H9 (cell line): ENCODE data around the gene HOXC6. TPM values are rescaled to one million over a fixed set of nuclear protein-coding genes. Genes with fewer than 3 reads are reported as not detected.

Experiments used
- DNase-seq: peaks from one replicate; pipeline ENCODE4 v3.0.0-alpha.2; 2017
- H2AFZ ChIP-seq: one replicate; pipeline ENCODE4 v1.6.1; 2013; ENCODE audit warnings: mild to moderate bottlenecking, low read length, control low read depth, moderate library complexity
- H2AK5ac ChIP-seq: 2 replicates; pipeline ENCODE4 v1.6.1; 2013; ENCODE audit warnings: low read length, control low read depth, mixed read lengths; ENCODE audit not compliant: insufficient read length
- H2BK120ac ChIP-seq: one replicate; pipeline ENCODE4 v1.6.1; 2013; ENCODE audit warnings: low read depth, mild to moderate bottlenecking, low read length, control low read depth, inconsistent platforms; ENCODE audit not compliant: poor library complexity, severe bottlenecking
- H2BK12ac ChIP-seq: 2 replicates; pipeline ENCODE4 v1.6.1; 2013; ENCODE audit warnings: low read length, control low read depth, mixed read lengths, low read depth; ENCODE audit not compliant: insufficient read length
- H2BK15ac ChIP-seq: 2 replicates; pipeline ENCODE4 v1.6.1; 2013; ENCODE audit warnings: low read depth, low read length, control low read depth
- H2BK20ac ChIP-seq: one replicate; pipeline ENCODE4 v1.6.1; 2013; ENCODE audit warnings: low read depth, mild to moderate bottlenecking, low read length, control low read depth, inconsistent platforms; ENCODE audit not compliant: poor library complexity, severe bottlenecking
- H2BK5ac ChIP-seq: 2 replicates; pipeline ENCODE4 v1.6.1; 2013; ENCODE audit warnings: low read length, control low read depth, mixed read lengths; ENCODE audit not compliant: insufficient read length
- H3K14ac ChIP-seq: 2 replicates; pipeline ENCODE4 v1.6.1; 2013; ENCODE audit warnings: low read length, control low read depth; ENCODE audit not compliant: insufficient read depth
- H3K18ac ChIP-seq: 2 replicates; pipeline ENCODE4 v1.6.1; 2013; ENCODE audit warnings: low read depth, mild to moderate bottlenecking, mixed read lengths, low read length, control low read depth; ENCODE audit not compliant: insufficient read length
- H3K23ac ChIP-seq: 2 replicates; pipeline ENCODE4 v1.6.1; 2013; ENCODE audit warnings: low read length, control low read depth, mixed read lengths, low read depth; ENCODE audit not compliant: insufficient read length
- H3K23me2 ChIP-seq: 2 replicates; pipeline ENCODE4 v1.6.1; 2013; ENCODE audit warnings: low read depth, mild to moderate bottlenecking, mixed read lengths, low read length, control low read depth; ENCODE audit not compliant: insufficient read length, poor library complexity, severe bottlenecking
- H3K27ac ChIP-seq: 2 replicates; pipeline ENCODE4 v1.5.1; 2013; ENCODE audit warnings: low read length, control low read depth, mixed read lengths, low read depth; ENCODE audit not compliant: insufficient read length
- H3K27me3 ChIP-seq: 2 replicates; pipeline ENCODE4 v1.6.1; 2013; ENCODE audit warnings: low read length, control low read depth, inconsistent platforms; ENCODE audit not compliant: insufficient read depth
- H3K4ac ChIP-seq: 2 replicates; pipeline ENCODE4 v1.6.1; 2013; ENCODE audit warnings: low read depth, mild to moderate bottlenecking, control low read depth, inconsistent platforms, low read length, moderate library complexity
- H3K4me1 ChIP-seq: 2 replicates; pipeline ENCODE4 v1.6.1; 2013; ENCODE audit warnings: low read length, control low read depth, inconsistent platforms; ENCODE audit not compliant: insufficient read depth
- H3K4me2 ChIP-seq: 2 replicates; pipeline ENCODE4 v1.6.1; 2013; ENCODE audit warnings: low read length, control low read depth, mixed read lengths; ENCODE audit not compliant: insufficient read length, insufficient read depth
- H3K56ac ChIP-seq: 2 replicates; pipeline ENCODE4 v1.6.1; 2013; ENCODE audit warnings: low read depth, mild to moderate bottlenecking, mixed read lengths, low read length, control low read depth; ENCODE audit not compliant: insufficient read length
- H3K79me1 ChIP-seq: 2 replicates; pipeline ENCODE4 v1.6.1; 2013; ENCODE audit warnings: low read depth, mild to moderate bottlenecking, moderate library complexity, low read length, control low read depth, inconsistent platforms; ENCODE audit not compliant: insufficient read depth, poor library complexity, severe bottlenecking
- H3K79me2 ChIP-seq: 2 replicates; pipeline ENCODE4 v1.6.1; 2013; ENCODE audit warnings: low read length, control low read depth, inconsistent platforms; ENCODE audit not compliant: insufficient read depth
- H3K9ac ChIP-seq: 2 replicates; pipeline ENCODE4 v1.6.1; 2013; ENCODE audit warnings: low read length, control low read depth, mixed read lengths; ENCODE audit not compliant: insufficient read length; ENCODE audit errors: extremely low read depth
- H3K9me3 ChIP-seq: one replicate; pipeline ENCODE4 v1.6.1; 2013; ENCODE audit warnings: low read depth, low read length, inconsistent platforms; ENCODE audit not compliant: control insufficient read depth
- H3T11ph ChIP-seq: one replicate; pipeline ENCODE4 v1.6.1; 2013; ENCODE audit warnings: mild to moderate bottlenecking, low read length, control low read depth, inconsistent platforms
- H4K20me1 ChIP-seq: one replicate; pipeline ENCODE4 v1.6.1; 2013; ENCODE audit not compliant: control insufficient read depth, insufficient read length, insufficient read depth
- H4K5ac ChIP-seq: 2 replicates; pipeline ENCODE4 v1.6.1; 2013; ENCODE audit warnings: low read depth, mild to moderate bottlenecking, mixed read lengths, low read length, control low read depth; ENCODE audit not compliant: insufficient read length
- H4K8ac ChIP-seq: replicated peaks from 2 replicates; pipeline ENCODE4 v1.6.1; 2013; ENCODE audit warnings: low read length, control low read depth, mixed read lengths, low read depth; ENCODE audit not compliant: insufficient read length
- H4K91ac ChIP-seq: 2 replicates; pipeline ENCODE4 v1.6.1; 2013; ENCODE audit warnings: low read depth, mild to moderate bottlenecking, moderate library complexity, mixed read lengths, low read length, control low read depth; ENCODE audit not compliant: insufficient read length
- H3K27ac Mint-ChIP-seq, 3 experiments: 2 replicates in 2 of 3; 3 replicates in 1 of 3; pipeline ENCODE4 v1.8.0; 2020 to 2021; ENCODE audit warnings: mixed read lengths in 3 of 3, mild to moderate bottlenecking in 1 of 3, moderate library complexity in 1 of 3
- H3K27me3 Mint-ChIP-seq: 2 replicates; pipeline ENCODE4 v1.8.0; 2021; ENCODE audit warnings: low read depth, mild to moderate bottlenecking, moderate library complexity, mixed read lengths
- H3K36me3 Mint-ChIP-seq, 3 experiments: 2 replicates in 2 of 3; 3 replicates in 1 of 3; pipeline ENCODE4 v1.8.0; 2020 to 2021; ENCODE audit warnings: low read depth in 3 of 3, mixed read lengths in 3 of 3; ENCODE audit not compliant: insufficient read depth in 1 of 3
- H3K4me1 Mint-ChIP-seq, 2 experiments: 2 replicates each; pipeline ENCODE4 v1.8.0; 2020; ENCODE audit warnings: mixed read lengths in 2 of 2
- H3K4me3 Mint-ChIP-seq, 2 experiments: 2 replicates in 1 of 2; 3 replicates in 1 of 2; pipeline ENCODE4 v1.8.0; 2020 to 2021; ENCODE audit warnings: mild to moderate bottlenecking in 2 of 2, mixed read lengths in 2 of 2, moderate library complexity in 1 of 2
- H3K9me3 Mint-ChIP-seq, 2 experiments: 2 replicates in 1 of 2; 3 replicates in 1 of 2; pipeline ENCODE4 v1.8.0; 2020; ENCODE audit warnings: mild to moderate bottlenecking in 2 of 2, mixed read lengths in 2 of 2, moderate library complexity in 1 of 2
- CTCF ChIP-seq: fragments of 200-600 bp; sonication (generic); conservative IDR thresholded peaks from 3 replicates; pipeline ENCODE4 v1.8.0; 2021; ENCODE audit warnings: antibody characterized with exemption, mild to moderate bottlenecking
- WGBS: extraction: QIAGEN DNeasy Blood & Tissue Kit; methylation state at CpG from one replicate; pipeline ENCODE4 v1.1.7; 2013; ENCODE audit warnings: missing lambda C conversion rate, low lambda C conversion rate, mixed read lengths; ENCODE audit not compliant: insufficient read length; ENCODE audit errors: extremely low coverage; 5-methylcytosine and 5-hydroxymethylcytosine counted together
- total RNA-seq: library from RNA; stranded (reverse); gene quantifications from 2 replicates; pipeline ENCODE4 v1.2.1, GENCODE V29; 2021

The HOXC6 gene
- total RNA-seq, 1 experiment from 2014 or later, result not detected

- WGBS, result no CpG with 5 or more reads among the region's 27 CpGs
- H3K23ac ChIP-seq, result no peak overlapping the region
- no peak overlapping the region for H2AFZ ChIP-seq
- H3K9me3 ChIP-seq, result no peaks in the 10 kb centered on the region
- Mint-ChIP-seq H3K27ac (no peak overlapping the region), H3K4me1 (peaks cover 10 to 21% of the 10 kb centered on the region in 2 experiments), H3K9me3 (peaks cover 3 to 6% of the 10 kb centered on the region in 2 experiments; a peak in 4 of 5 replicates), H3K36me3 (no peaks in the 10 kb centered on the region; a peak in 1 of 7 replicates), H3K4me3 (no peak overlapping the region), H3K27me3 (peaks cover 100% of the 10 kb centered on the region)
- H3K14ac ChIP-seq, result no peak overlapping the region
- no peak for DNase-seq
- no peak overlapping the region for H3K27ac ChIP-seq
- H3K4ac ChIP-seq, result no peak overlapping the region
- no peak overlapping the region for H4K5ac ChIP-seq
- no peak overlapping the region for H3K18ac ChIP-seq
- no peak overlapping the region for H2BK120ac ChIP-seq
- no peak overlapping the region for H2BK15ac ChIP-seq
- no peaks in the 10 kb centered on the region for H3K79me2 ChIP-seq
- H2BK12ac ChIP-seq, result no peak overlapping the region
- no peaks in the 10 kb centered on the region for H3K79me1 ChIP-seq
- H4K20me1 ChIP-seq, result no peaks in the 10 kb centered on the region
- H3K23me2 ChIP-seq, result no peaks in the 10 kb centered on the region
- H2BK20ac ChIP-seq, result no peak overlapping the region
- no peak overlapping the region for H4K8ac ChIP-seq
- H3K4me1 ChIP-seq, result no peaks in the 10 kb centered on the region
- peaks cover 100% of the 10 kb centered on the region for H3K27me3 ChIP-seq
- no peak overlapping the region for H2BK5ac ChIP-seq
- no peak overlapping the region for H2AK5ac ChIP-seq
- H3T11ph ChIP-seq, result no peak overlapping the region
- H3K4me2 ChIP-seq, result no peak overlapping the region
- H3K56ac ChIP-seq, result no peak overlapping the region
- no peak overlapping the region for H4K91ac ChIP-seq
- no peak overlapping the region for H3K9ac ChIP-seq
- no peak for TF ChIP-seq CTCF
Observed at GRCh38 chr12:53990311-53991076, 37.7 kb upstream of the HOXC6 start.
